DND-41 (cell line): ENCODE data around the gene WAS.
A peak's percentile ranks its signal among the peaks of the same experiment; 100 is the strongest.

Source experiments
- ATAC-seq: fragments of 200-7000 bp; cut with Tn5 transposase; 3 replicates; pipeline ENCODE4 v1.9.1; 2021; ENCODE audit warnings: low read depth; ENCODE audit not compliant: insufficient read depth
- DNase-seq: peaks from one replicate; pipeline ENCODE4 v3.0.0-alpha.2; 2020
- H2AFZ ChIP-seq: 2 replicates; pipeline ENCODE4 v1.6.0; 2012; ENCODE audit warnings: low read depth, low read length
- H3K27ac ChIP-seq: 2 replicates; pipeline ENCODE4 v1.5.1; 2012; ENCODE audit warnings: low read length, inconsistent platforms
- H3K27me3 ChIP-seq: fragments of 200-600 bp; sonication (generic); 2 replicates; pipeline ENCODE4 v1.6.0; 2012; ENCODE audit warnings: low read length, mild to moderate bottlenecking, inconsistent platforms; ENCODE audit not compliant: insufficient read depth, poor library complexity
- H3K36me3 ChIP-seq: 2 replicates; pipeline ENCODE4 v1.5.1; 2012; ENCODE audit warnings: low read length, inconsistent platforms; ENCODE audit not compliant: insufficient read depth
- H3K4me1 ChIP-seq: 2 replicates; pipeline ENCODE4 v1.5.1; 2012; ENCODE audit warnings: mild to moderate bottlenecking, low read length; ENCODE audit not compliant: insufficient read depth
- H3K4me2 ChIP-seq: 2 replicates; pipeline ENCODE4 v1.6.0; 2012; ENCODE audit warnings: mild to moderate bottlenecking, moderate library complexity, low read length, inconsistent platforms; ENCODE audit not compliant: insufficient read depth
- H3K4me3 ChIP-seq, 2 experiments: fragments of 200-600 bp in 1 of 2; shearing (Covaris generic) in 1 of 2; 2 replicates each; pipeline ENCODE4 v1.5.1; 2012 to 2016; ENCODE audit warnings: inconsistent platforms in 2 of 2, low read length in 2 of 2, mild to moderate bottlenecking in 2 of 2, low read depth in 1 of 2, moderate library complexity in 1 of 2
- H3K79me2 ChIP-seq: 2 replicates; pipeline ENCODE4 v1.6.0; 2012; ENCODE audit warnings: low read length, inconsistent platforms; ENCODE audit not compliant: insufficient read depth
- H3K9ac ChIP-seq: 2 replicates; pipeline ENCODE4 v1.6.0; 2012; ENCODE audit warnings: low read depth, mild to moderate bottlenecking, inconsistent platforms, low read length, moderate library complexity
- H3K9me3 ChIP-seq: 2 replicates; pipeline ENCODE4 v1.5.1; 2012; ENCODE audit warnings: low read length, moderate library complexity, mild to moderate bottlenecking, inconsistent platforms; ENCODE audit not compliant: insufficient read depth, severe bottlenecking
- H4K20me1 ChIP-seq: 2 replicates; pipeline ENCODE4 v1.6.0; 2012; ENCODE audit warnings: low read length; ENCODE audit not compliant: insufficient read depth
- CTCF ChIP-seq: IDR thresholded peaks from 2 replicates; pipeline ENCODE4 v1.5.1; 2012; ENCODE audit warnings: borderline replicate concordance, low read length, moderate library complexity, mild to moderate bottlenecking; ENCODE audit not compliant: poor library complexity, severe bottlenecking; ENCODE audit errors: extremely low read depth
- EZH2 ChIP-seq: IDR thresholded peaks from 3 replicates; pipeline ENCODE4 v1.6.1; 2012; ENCODE audit warnings: borderline replicate concordance, low read depth, mild to moderate bottlenecking, moderate library complexity, low read length, inconsistent platforms; ENCODE audit not compliant: severe bottlenecking

The WAS gene

GRCh38 chrX:48736878-48737212 lies 53.2 kb downstream of the WAS start:
- H3K9ac ChIP-seq: peak overlapping the region; percentile 74
- H2AFZ ChIP-seq: peak overlapping the region; percentile 80
- peak overlapping the region; percentile 80 for H3K27ac ChIP-seq

GRCh38 chrX:48737213-48737938 lies 53.8 kb downstream of the WAS start:
- no peaks in the 10 kb centered on the region for H3K36me3 ChIP-seq
- H3K9me3 ChIP-seq: no peaks in the 10 kb centered on the region
- DNase-seq (peak; percentile 94), ATAC-seq (peak; percentile 97)
- peaks cover 28% of the 10 kb centered on the region for H3K4me1 ChIP-seq
- no peaks in the 10 kb centered on the region for H4K20me1 ChIP-seq
- TF ChIP-seq CTCF (no peak), EZH2 (no peak)
- H3K27me3 ChIP-seq: no peaks in the 10 kb centered on the region
- peak overlapping the region; percentile 18 to 63 for H3K4me3 ChIP-seq
- peak overlapping the region; percentile 92 for H3K4me2 ChIP-seq
- peak overlapping the region; percentile 78 for H3K9ac ChIP-seq
- peak overlapping the region; percentile 65 for H2AFZ ChIP-seq
- H3K27ac ChIP-seq: peak overlapping the region; percentile 78
- H3K79me2 ChIP-seq: peaks cover 12% of the 10 kb centered on the region

More at GRCh38 chrX:48736878-48737212, 53.2 kb downstream of the WAS start:
- Histone ChIP-seq H3K36me3 (no peaks in the 10 kb centered on the region), H4K20me1 (no peaks in the 10 kb centered on the region), H3K9me3 (no peaks in the 10 kb centered on the region), H3K4me2 (peak overlapping the region; percentile 92), H3K27me3 (no peaks in the 10 kb centered on the region), H3K79me2 (peaks cover 12% of the 10 kb centered on the region), H3K4me1 (peaks cover 28% of the 10 kb centered on the region), H3K4me3 (peak overlapping the region; percentile 53 to 63; a peak in 3 of 4 replicates)
- ATAC-seq (no peak), DNase-seq (no peak)
- TF ChIP-seq EZH2 (no peak), CTCF (no peak)

DNA sequence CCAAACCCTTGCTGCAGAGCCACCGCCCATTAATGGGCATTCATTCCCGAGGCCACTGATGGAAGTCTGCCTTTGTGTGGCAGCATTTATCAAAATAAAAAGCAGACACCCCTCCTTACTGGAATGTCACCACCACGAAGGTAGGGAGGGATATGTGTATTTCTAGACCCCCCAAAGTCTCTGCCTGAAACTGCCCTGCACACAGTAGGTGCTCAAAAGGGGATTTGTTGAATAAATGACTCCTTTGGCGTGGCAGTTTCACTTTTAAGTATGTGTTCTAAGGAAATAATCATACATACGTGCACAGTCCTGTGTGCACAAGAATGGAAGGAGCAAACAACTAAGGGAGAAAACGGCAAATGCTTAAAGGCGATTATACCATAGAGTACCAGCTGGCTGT lies 54.3 kb downstream of the WAS start:
- H3K27ac ChIP-seq: peak overlapping the region; percentile 78
- peak overlapping the region; percentile 72 for H3K4me2 ChIP-seq
- no peaks in the 10 kb centered on the region for H3K36me3 ChIP-seq
- H3K27me3 ChIP-seq: no peaks in the 10 kb centered on the region
- DNase-seq (no peak), ATAC-seq (no peak)
- H3K9ac ChIP-seq: peak overlapping the region; percentile 78
- H3K4me3 ChIP-seq: peak overlapping the region; percentile 18 to 63; a peak in 3 of 4 replicates
- H3K9me3 ChIP-seq: no peaks in the 10 kb centered on the region
- peaks cover 28% of the 10 kb centered on the region for H3K4me1 ChIP-seq
- TF ChIP-seq CTCF (no peak), EZH2 (no peak)
- H4K20me1 ChIP-seq: no peaks in the 10 kb centered on the region
- H3K79me2 ChIP-seq: peaks cover 12% of the 10 kb centered on the region
- peak overlapping the region; percentile 65 for H2AFZ ChIP-seq
